PC-9 (cell line): ENCODE results near the gene LRP2. TPM values are rescaled to one million over a fixed set of nuclear protein-coding genes. Genes with fewer than 3 reads are reported as not detected.
A peak's percentile ranks its signal among the peaks of the same experiment; 100 is the strongest.

Experiments
- BruUV-seq: library from RNA; stranded (reverse); fragments of 400-500 nt; replicated peaks from 2 replicates; lab custom pipeline; 2021; lab: Mats Ljungman, UMichigan
- CTCF ChIA-PET: fragments of 300-600 bp; sonication (Branson Sonifier 250); formaldehyde crosslinking; loops from one replicate; lab custom pipeline; 2022; ENCODE audit warnings: antibody characterized with exemption; lab: Charles Lee
- POLR2A ChIA-PET: fragments of 300-600 bp; sonication (Branson Sonifier 250); formaldehyde crosslinking; loops from one replicate; lab custom pipeline; 2022; ENCODE audit warnings: antibody characterized with exemption; ENCODE audit not compliant: unreplicated experiment; lab: Charles Lee
- DNase-seq, 2 experiments: peaks; one replicate each; pipeline versions ENCODE4 v3.0.0 to v3.0.0-alpha.2; 2015 to 2022; ENCODE audit warnings: mixed read lengths in 1 of 2
- H2AFZ ChIP-seq: fragments of 200-600 bp; sonication (generic); 2 replicates; pipeline ENCODE4 v1.8.1; 2017; ENCODE audit warnings: antibody characterized with exemption
- H3F3A ChIP-seq: fragments of 200-600 bp; sonication (generic); 2 replicates; pipeline ENCODE4 v1.8.1; 2017; ENCODE audit warnings: antibody characterized with exemption, mild to moderate bottlenecking, low read depth; ENCODE audit not compliant: insufficient read depth
- H3K27ac ChIP-seq: fragments of 200-600 bp; sonication (generic); 2 replicates; pipeline ENCODE4 v1.6.1; 2016; ENCODE audit warnings: mixed run types
- H3K27me3 ChIP-seq: fragments of 200-600 bp; sonication (generic); 2 replicates; pipeline ENCODE4 v1.6.1; 2016; ENCODE audit warnings: low read depth, mixed run types; ENCODE audit not compliant: insufficient read depth
- H3K36me3 ChIP-seq: fragments of 200-600 bp; sonication (generic); 2 replicates; pipeline ENCODE4 v1.6.1; 2016; ENCODE audit warnings: low read depth, mixed run types
- H3K4me1 ChIP-seq: fragments of 200-600 bp; sonication (generic); replicated peaks from 2 replicates; pipeline ENCODE4 v1.6.1; 2016; ENCODE audit warnings: mixed run types; ENCODE audit not compliant: insufficient read depth
- H3K4me2 ChIP-seq: fragments of 200-600 bp; sonication (generic); 2 replicates; pipeline ENCODE4 v1.6.1; 2017; ENCODE audit warnings: mixed run types
- H3K4me3 ChIP-seq: fragments of 200-600 bp; sonication (generic); 2 replicates; pipeline ENCODE4 v1.6.1; 2016; ENCODE audit warnings: mixed run types
- H3K79me2 ChIP-seq: fragments of 200-600 bp; sonication (generic); 2 replicates; pipeline ENCODE4 v1.6.1; 2017; ENCODE audit warnings: low read depth, mixed run types
- H3K9me2 ChIP-seq: fragments of 200-600 bp; sonication (generic); 2 replicates; pipeline ENCODE4 v1.8.1; 2017; ENCODE audit warnings: mild to moderate bottlenecking; ENCODE audit not compliant: insufficient read depth
- H3K9me3 ChIP-seq: fragments of 200-600 bp; sonication (generic); 2 replicates; pipeline ENCODE4 v1.8.1; 2016; ENCODE audit warnings: low read depth; ENCODE audit not compliant: insufficient read depth
- H4K20me1 ChIP-seq: fragments of 200-600 bp; sonication (generic); 2 replicates; pipeline ENCODE4 v1.8.1; 2017; ENCODE audit not compliant: insufficient read depth
- CTCF ChIP-seq: fragments of 200-600 bp; sonication (generic); conservative IDR thresholded peaks from 2 replicates; pipeline ENCODE4 v1.6.1; 2017; ENCODE audit warnings: mixed run types, antibody characterized with exemption, mild to moderate bottlenecking, moderate library complexity
- EZH2 ChIP-seq: fragments of 200-600 bp; sonication (generic); IDR thresholded peaks from 2 replicates; pipeline ENCODE4 v1.8.0; 2017; ENCODE audit warnings: antibody characterized with exemption, low read depth
- intact Hi-C: fragments of 100-400 bp; cut with micrococcal nuclease; formaldehyde crosslinking; loops from one replicate; pipeline ENCODE4 v1.10.0; 2022; ENCODE audit not compliant: unreplicated experiment
- total RNA-seq: library from RNA; stranded (reverse); gene quantifications from 2 replicates; pipeline ENCODE4 v1.2.3, GENCODE V29; 2021

The LRP2 gene
- total RNA-seq, 1 experiment from 2014 or later, result not detected

- no peaks in the 10 kb centered on the region for H3K27me3 ChIP-seq
- H3K9me3 ChIP-seq, result no peaks in the 10 kb centered on the region; the same call in 1 of the 2 replicates
- ChIA-PET POLR2A (no interaction called here), CTCF (no interaction called here)
- no peak for TF ChIP-seq EZH2
- TF ChIP-seq CTCF, result no peak
- H3K4me1 ChIP-seq, result peaks cover 62% of the 10 kb centered on the region
- no peak overlapping the region for H3K4me3 ChIP-seq
- peaks cover 31% of the 10 kb centered on the region for H3F3A ChIP-seq
- H3K36me3 ChIP-seq, result no peaks in the 10 kb centered on the region
- intact Hi-C loops, result loop anchor here (5.0 kb wide), 2 partner anchors 57 to 82 kb away; no protein-coding TSS in a partner anchor
- 0 out of 2 replicates have a peak overlapping the region, but pooled peaks have one; percentile 65 for H3K4me2 ChIP-seq
- no peaks in the 10 kb centered on the region for H3K9me2 ChIP-seq
- no peak for DNase-seq
- no peak overlapping the region for H2AFZ ChIP-seq
- no peaks in the 10 kb centered on the region for H3K79me2 ChIP-seq
- no peaks in the 10 kb centered on the region for H4K20me1 ChIP-seq
- no TSS peak for BruUV-seq
- H3K27ac ChIP-seq, result no peak overlapping the region
These were observed 267.7 kb downstream of the LRP2 start for GRCh38 chr2:169094676-169095075.

- Histone ChIP-seq H4K20me1 (no peaks in the 10 kb centered on the region), H3K79me2 (no peaks in the 10 kb centered on the region), H3K27ac (0 out of 2 replicates have a peak overlapping the region, but pooled peaks have one; percentile 91), H3K9me2 (no peaks in the 10 kb centered on the region), H3K4me1 (peaks cover 64% of the 10 kb centered on the region), H3K27me3 (no peaks in the 10 kb centered on the region), H3K9me3 (no peaks in the 10 kb centered on the region; the same call in 1 of the 2 replicates), H3K4me2 (no peak overlapping the region), H3K4me3 (no peak overlapping the region), H2AFZ (no peak overlapping the region), H3K36me3 (no peaks in the 10 kb centered on the region), H3F3A (peaks cover 31% of the 10 kb centered on the region)
- POLR2A ChIA-PET, result interaction anchor here (0.6 kb wide), 1 partner anchor 723 kb away, joined by 3 read pairs; no protein-coding TSS in a partner anchor
- DNase-seq, result no peak
- no TSS peak for BruUV-seq
- CTCF ChIA-PET, result no interaction called here
- TF ChIP-seq CTCF (no peak), EZH2 (no peak)
- intact Hi-C loops, result loop anchor here (5.0 kb wide), 1 partner anchor 56 kb away; no protein-coding TSS in a partner anchor
These were observed 268.8 kb downstream of the LRP2 start for GRCh38 chr2:169093535-169093934.

- Histone ChIP-seq H2AFZ (peak overlapping the region; percentile 54; the same call in 1 of the 2 replicates), H3K9me3 (no peaks in the 10 kb centered on the region; the same call in 1 of the 2 replicates), H3K4me2 (peak overlapping the region; percentile 75), H3K9me2 (no peaks in the 10 kb centered on the region), H3K4me3 (peak overlapping the region; percentile 27; the same call in 1 of the 2 replicates), H3K4me1 (peaks cover 79% of the 10 kb centered on the region), H3F3A (peaks cover 39% of the 10 kb centered on the region), H4K20me1 (no peaks in the 10 kb centered on the region), H3K36me3 (no peaks in the 10 kb centered on the region), H3K27ac (peak overlapping the region; percentile 91), H3K79me2 (no peaks in the 10 kb centered on the region), H3K27me3 (no peaks in the 10 kb centered on the region)
- intact Hi-C loops, result loop anchor here (1.0 to 5.0 kb wide), 2 partner anchors 55 to 128 kb away; no protein-coding TSS in a partner anchor
- ChIA-PET POLR2A (no interaction called here), CTCF (no interaction called here)
- DNase-seq, result peak; percentile 64 to 93
- no peak for TF ChIP-seq CTCF
- TF ChIP-seq EZH2, result no peak
- BruUV-seq, result no TSS peak
These were observed 270.4 kb downstream of the LRP2 start for GRCh38 chr2:169091761-169092519.
